ACHN (cell line): ENCODE data around the gene NAGPA.
"Not testable (repeated sequence)": the region's sequence is repeated elsewhere in the genome, so short reads cannot be mapped to it uniquely, and the experiment has no call there.

Experiments
- DNase-seq: peaks from one replicate; pipeline ENCODE4 v3.0.0-alpha.2; 2015
- in situ Hi-C: cut with HindIII; loops from 2 replicates; pipeline ENCODE4 v1.10.0; 2017; ENCODE audit warnings: low sequenced_read_pairs, low pct_ligation_motif_present, low pct_unique_long_range_greater_than_20kb

NAGPA gene

GRCh38 chr16:5064915-5065314, 31.2 kb upstream of the NAGPA start:
- in situ Hi-C loops, result no loop called here
- DNase-seq, result no peak

GRCh38 chr16:5062790-5063765, 29.3 kb upstream of the NAGPA start:
- no peak for DNase-seq
- in situ Hi-C loops, result no loop called here

- DNase-seq, result no peak
Observed at GRCh38 chr16:5062051-5062450, 28.3 kb upstream of the NAGPA start.

GRCh38 chr16:5060073-5060641, 26.4 kb upstream of the NAGPA start:
- no peak for DNase-seq
- in situ Hi-C loops, result no loop called here

More at GRCh38 chr16:5062051-5062450, 28.3 kb upstream of the NAGPA start:
- in situ Hi-C loops, result no loop called here

GRCh38 chr16:5059386-5060072, 25.8 kb upstream of the NAGPA start:
- no peak for DNase-seq
- in situ Hi-C loops, result no loop called here

GRCh38 chr16:5058476-5058875, 24.7 kb upstream of the NAGPA start:
- in situ Hi-C loops, result no loop called here
- DNase-seq, result no peak

GRCh38 chr16:5056352-5056751, 22.6 kb upstream of the NAGPA start:
- in situ Hi-C loops, result no loop called here
- no peak for DNase-seq

GRCh38 chr16:5054876-5055865, 21.4 kb upstream of the NAGPA start:
- in situ Hi-C loops, result no loop called here
- DNase-seq, result no peak

GRCh38 chr16:5046914-5047313, 13.2 kb upstream of the NAGPA start:
- in situ Hi-C loops, result no loop called here
- DNase-seq, result no peak

GRCh38 chr16:5045499-5046115, 11.9 kb upstream of the NAGPA start:
- no peak for DNase-seq
- in situ Hi-C loops, result no loop called here

GRCh38 chr16:5044581-5044980, 10.8 kb upstream of the NAGPA start:
- in situ Hi-C loops, DNase-seq: not testable (repeated sequence)

- in situ Hi-C loops, result no loop called here
- no peak for DNase-seq
Observed at GRCh38 chr16:5044011-5044540, 10.3 kb upstream of the NAGPA start.

- no peak for DNase-seq
- in situ Hi-C loops, result no loop called here
Observed at GRCh38 chr16:5042574-5043171, 8.9 kb upstream of the NAGPA start.

- DNase-seq, result peak; percentile 93
- in situ Hi-C loops, result no loop called here
Observed at GRCh38 chr16:5041600-5042133, 7.9 kb upstream of the NAGPA start.

- in situ Hi-C loops, result no loop called here
- no peak for DNase-seq
Observed at GRCh38 chr16:5040451-5040850, 6.7 kb upstream of the NAGPA start.

- in situ Hi-C loops, result no loop called here
- DNase-seq, result no peak
Observed at GRCh38 chr16:5036228-5037156, 2.8 kb upstream of the NAGPA start.
